H1 (cell line): ENCODE measurements around the gene FOLR3. TPM values are rescaled to one million over a fixed set of nuclear protein-coding genes. Genes with fewer than 3 reads are reported as not detected.

ENCODE experiments used
- CTCF ChIA-PET: fragments of 300-600 bp; sonication (Branson Sonifier 250); formaldehyde crosslinking; loops from one replicate; lab custom pipeline; 2021; ENCODE audit not compliant: partially characterized antibody; lab: Charles Lee
- POLR2A ChIA-PET: fragments of 300-600 bp; sonication (Branson Sonifier 250); formaldehyde crosslinking; loops from one replicate; lab custom pipeline; 2021; ENCODE audit warnings: inconsistent platforms; ENCODE audit not compliant: partially characterized antibody; lab: Charles Lee
- DNase-seq, 2 experiments: peaks; one replicate each; pipeline versions ENCODE4 v3.0.0 to v3.0.0-alpha.2; 2010 to 2022; ENCODE audit warnings: low spot score in 2 of 2, low read depth in 1 of 2, mixed read lengths in 1 of 2
- FAIRE-seq: peaks from 2 replicates; lab custom pipeline; 2011; peaks lifted over from hg19 to GRCh38; lab: Jason Lieb, UNC
- H2AFZ ChIP-seq: 2 replicates; pipeline ENCODE4 v1.8.1; 2012; ENCODE audit warnings: low read length, inconsistent platforms
- H2AK5ac ChIP-seq: 2 replicates; pipeline ENCODE4 v1.6.1; 2013; ENCODE audit warnings: low read depth, low read length
- H2BK120ac ChIP-seq: replicated peaks from 2 replicates; pipeline ENCODE3; 2013; ENCODE audit warnings: low read depth, low read length, inconsistent platforms
- H2BK12ac ChIP-seq: 2 replicates; pipeline ENCODE4 v1.6.1; 2013; ENCODE audit warnings: low read depth, low read length
- H2BK15ac ChIP-seq: 2 replicates; pipeline ENCODE4 v1.6.1; 2013; ENCODE audit warnings: low read length
- H2BK20ac ChIP-seq: 2 replicates; pipeline ENCODE4 v1.6.1; 2013; ENCODE audit warnings: low read length
- H2BK5ac ChIP-seq: 2 replicates; pipeline ENCODE4 v1.6.1; 2013; ENCODE audit warnings: low read depth, low read length
- H3K14ac ChIP-seq: 2 replicates; pipeline ENCODE4 v1.6.1; 2013; ENCODE audit warnings: inconsistent platforms; ENCODE audit not compliant: insufficient read length
- H3K18ac ChIP-seq: 2 replicates; pipeline ENCODE4 v1.6.1; 2013; ENCODE audit warnings: low read length; ENCODE audit errors: extremely low read depth
- H3K23ac ChIP-seq: 2 replicates; pipeline ENCODE4 v1.6.1; 2013; ENCODE audit warnings: inconsistent platforms; ENCODE audit not compliant: insufficient read length
- H3K23me2 ChIP-seq: 2 replicates; pipeline ENCODE4 v1.6.1; 2013; ENCODE audit warnings: low read depth, low read length
- H3K27ac ChIP-seq: 2 replicates; pipeline ENCODE4 v1.6.1; 2011; ENCODE audit warnings: low read depth, low read length, inconsistent platforms
- H3K27me3 ChIP-seq, 4 experiments: replicated peaks in 1 of 4; 1 replicate in 1 of 4; 2 replicates in 3 of 4; pipeline versions ENCODE4 v1.6.1 to v1.8.1; 2011 to 2013; ENCODE audit warnings: low read length in 3 of 4, mild to moderate bottlenecking in 3 of 4, inconsistent platforms in 2 of 4, mixed read lengths in 2 of 4, moderate library complexity in 1 of 4; ENCODE audit not compliant: control insufficient read depth in 3 of 4, insufficient read depth in 3 of 4; ENCODE audit errors: extremely low read depth in 1 of 4
- H3K36me3 ChIP-seq, 4 experiments: 2 replicates each; pipeline versions ENCODE4 v1.6.1 to v1.8.1; 2011 to 2013; ENCODE audit warnings: mild to moderate bottlenecking in 4 of 4, low read length in 3 of 4, moderate library complexity in 2 of 4, control low read depth in 1 of 4, inconsistent platforms in 1 of 4; ENCODE audit not compliant: insufficient read depth in 4 of 4, control insufficient read depth in 2 of 4
- H3K4ac ChIP-seq: replicated peaks from 2 replicates; pipeline ENCODE3; 2013; ENCODE audit warnings: low read length, low read depth, mixed read lengths, inconsistent platforms; ENCODE audit not compliant: insufficient read length
- H3K4me1 ChIP-seq, 4 experiments: replicated peaks in 1 of 4; 1 replicate in 1 of 4; 2 replicates in 3 of 4; pipeline versions ENCODE4 v1.6.1 to v1.8.1; 2011 to 2013; ENCODE audit warnings: low read length in 3 of 4, inconsistent platforms in 2 of 4, mixed read lengths in 1 of 4; ENCODE audit not compliant: insufficient read depth in 4 of 4, control insufficient read depth in 3 of 4
- H3K4me2 ChIP-seq, 2 experiments: 2 replicates each; pipeline versions ENCODE4 v1.6.1 to v1.8.1; 2011 to 2013; ENCODE audit warnings: low read depth in 2 of 2, low read length in 2 of 2, control low read depth in 1 of 2, inconsistent platforms in 1 of 2, mild to moderate bottlenecking in 1 of 2; ENCODE audit not compliant: insufficient read depth in 1 of 2
- H3K4me3 ChIP-seq, 4 experiments: fragments of 200-600, 300-600 bp in 1 of 4; sonication (generic), shearing (Covaris generic), sonication (Bioruptor Twin) in 1 of 4; 2 replicates each; pipeline versions ENCODE4 v1.5.1 to v1.8.1; 2011 to 2016; ENCODE audit warnings: low read length in 4 of 4, low read depth in 3 of 4, control low read depth in 2 of 4, inconsistent platforms in 2 of 4, mild to moderate bottlenecking in 2 of 4, mixed read lengths in 1 of 4, moderate library complexity in 1 of 4; ENCODE audit not compliant: insufficient read depth in 2 of 4; ENCODE audit errors: extremely low read depth in 1 of 4
- H3K56ac ChIP-seq: replicated peaks from 2 replicates; pipeline ENCODE3; 2013; ENCODE audit warnings: low read depth, mild to moderate bottlenecking, mixed read lengths, low read length, inconsistent platforms; ENCODE audit not compliant: insufficient read length
- H3K79me1 ChIP-seq: 2 replicates; pipeline ENCODE4 v1.6.1; 2013; ENCODE audit warnings: low read depth, low read length, control low read depth
- H3K79me2 ChIP-seq, 2 experiments: 2 replicates each; pipeline versions ENCODE4 v1.6.1 to v1.8.1; 2012 to 2013; ENCODE audit warnings: low read length in 2 of 2, mild to moderate bottlenecking in 2 of 2, inconsistent platforms in 1 of 2; ENCODE audit not compliant: insufficient read depth in 2 of 2, control insufficient read depth in 1 of 2
- H3K9ac ChIP-seq, 4 experiments: replicated peaks in 1 of 4; 1 replicate in 1 of 4; 2 replicates in 3 of 4; pipeline versions ENCODE4 v1.6.1 to v1.8.1; 2011 to 2013; ENCODE audit warnings: low read depth in 3 of 4, low read length in 3 of 4, control low read depth in 2 of 4, mild to moderate bottlenecking in 2 of 4, moderate library complexity in 2 of 4, inconsistent platforms in 1 of 4; ENCODE audit errors: extremely low read depth in 1 of 4
- H3K9me3 ChIP-seq, 2 experiments: 2 replicates each; pipeline versions ENCODE4 v1.6.1 to v1.8.1; 2012 to 2013; ENCODE audit warnings: mild to moderate bottlenecking in 2 of 2, moderate library complexity in 2 of 2, control low read depth in 1 of 2, inconsistent platforms in 1 of 2, low read depth in 1 of 2, low read length in 1 of 2, mixed read lengths in 1 of 2; ENCODE audit not compliant: insufficient read depth in 2 of 2
- H4K20me1 ChIP-seq, 2 experiments: replicated peaks in 1 of 2; 2 replicates each; pipeline versions ENCODE3 to v1.8.1; 2011 to 2013; ENCODE audit warnings: inconsistent platforms in 2 of 2, low read length in 2 of 2, mild to moderate bottlenecking in 1 of 2; ENCODE audit not compliant: insufficient read depth in 2 of 2, control insufficient read depth in 1 of 2
- H4K5ac ChIP-seq: 2 replicates; pipeline ENCODE4 v1.6.1; 2013; ENCODE audit warnings: low read length, low read depth, mixed read lengths, inconsistent platforms; ENCODE audit not compliant: insufficient read length
- H4K8ac ChIP-seq: 2 replicates; pipeline ENCODE4 v1.8.0; 2013; ENCODE audit warnings: mild to moderate bottlenecking, moderate library complexity, low read length, inconsistent platforms; ENCODE audit not compliant: insufficient read depth; ENCODE audit errors: extremely low read depth
- H4K91ac ChIP-seq: replicated peaks from 2 replicates; pipeline ENCODE3; 2013; ENCODE audit warnings: low read length, mixed read lengths, inconsistent platforms; ENCODE audit not compliant: insufficient read length
- SIRT6 ChIP-seq: IDR thresholded peaks from one replicate; pipeline ENCODE4 v1.7.1; 2012; ENCODE audit warnings: low read length, inconsistent platforms
- WGBS, 2 experiments: shearing (Covaris generic) in 1 of 2; methylation state at CpG; one replicate each; pipeline versions ENCODE4 v1.1.6 to v1.1.7; 2013 to 2015; ENCODE audit warnings: low lambda C conversion rate in 2 of 2, mixed read lengths in 2 of 2, inconsistent platforms in 1 of 2, low coverage in 1 of 2, missing lambda C conversion rate in 1 of 2; ENCODE audit not compliant: insufficient replicate concordance in 2 of 2, insufficient coverage in 1 of 2, insufficient read length in 1 of 2; ENCODE audit errors: extremely low coverage in 1 of 2, missing lambda C conversion rate in 1 of 2; 5-methylcytosine and 5-hydroxymethylcytosine counted together
- polyA plus RNA-seq, 7 experiments: library from polyadenylated mRNA; depleted of rRNA in 3 of 7; stranded (reverse) in 5 of 7; unstranded in 2 of 7; fragments of >200 nt in 5 of 7; fragments of 200-250 nt in 2 of 7; gene quantifications; 1 replicate in 5 of 7; 2 replicates in 1 of 7; 4 replicates in 1 of 7; pipeline versions ENCODE4 v1.2.1 to v1.2.3, GENCODE V29; 2011 to 2013; ENCODE audit warnings: missing spikeins in 2 of 7, mixed read lengths in 2 of 7
- total RNA-seq: library from RNA; stranded (reverse); fragmentation: NEBNext Ultra II Directional; extraction: Animal tissue kit (Norgen Biotek cat#: 25700); gene quantifications from 2 replicates; pipeline ENCODE4 v1.2.1, GENCODE V29; 2021

FOLR3 gene
- total and polyA plus RNA-seq, 2 of the 8 experiments (the other 6 are each of a cell fraction or from before 2014, with no cell fraction given), result not detected

GRCh38 chr11:72098741-72099140 is 36.8 kb upstream of the FOLR3 start:
- DNase-seq (no peak), FAIRE-seq (no peak)
- Histone ChIP-seq H3K27ac (no peak overlapping the region), H4K8ac (no peak overlapping the region), H3K9ac (no peak overlapping the region), H3K23me2 (peaks cover 6% of the 10 kb centered on the region), H2AFZ (no peak overlapping the region), H3K18ac (no peak overlapping the region), H2BK5ac (no peak overlapping the region), H3K14ac (no peak overlapping the region), H2BK15ac (no peak overlapping the region), H2BK20ac (no peak overlapping the region), H2BK12ac (no peak overlapping the region), H4K5ac (no peak overlapping the region), H3K23ac (no peak overlapping the region), H2AK5ac (no peak overlapping the region), H3K36me3 (peaks cover 22 to 41% (median 32%) of the 10 kb centered on the region in 4 experiments), H3K4ac (no peak overlapping the region), H3K4me2 (no peak overlapping the region), H3K9me3 (no peaks in the 10 kb centered on the region), H3K4me1 (peaks cover 3 to 12% (median 4%) of the 10 kb centered on the region in 4 experiments; a peak in 6 of 7 replicates), H4K91ac (no peak overlapping the region), H3K27me3 (no peaks in the 10 kb centered on the region), H3K79me1 (peaks cover 13% of the 10 kb centered on the region), H3K56ac (no peak overlapping the region), H3K79me2 (peaks cover 10 to 34% of the 10 kb centered on the region in 2 experiments), H3K4me3 (no peak overlapping the region), H4K20me1 (peaks cover 2 to 16% of the 10 kb centered on the region in 2 experiments), H2BK120ac (no peak overlapping the region)
- CTCF ChIA-PET, result interaction anchor here (1.5 to 14.0 kb wide), 5 partner anchors 8 to 140 kb away, joined by 4 to 423 read pairs (median 22); no protein-coding TSS in a partner anchor
- 92% methylated on average over 3 of the region's 3 CpGs; no CpG with 5 or more reads in 1 of the 2 experiments for WGBS, 2 experiments
- no peak for TF ChIP-seq SIRT6
- POLR2A ChIA-PET, result interaction anchor here (1.2 to 14.4 kb wide), 8 partner anchors 5 to 73 kb away, joined by 4 to 144 read pairs (median 6); partner anchors contain the start of genes LAMTOR1, LRRC51 and TOMT
